H1 (cell line): ENCODE data around the gene AGPAT4.

ENCODE experiments used
- ATF3 ChIP-seq: IDR thresholded peaks from 2 replicates; pipeline ENCODE4 v1.6.1; 2011; ENCODE audit warnings: low read depth, mild to moderate bottlenecking, low read length; ENCODE audit not compliant: insufficient read depth
- CEBPB ChIP-seq: IDR thresholded peaks from 2 replicates; pipeline ENCODE4 v1.6.1; 2012; ENCODE audit warnings: low read depth, low read length
- CREB1 ChIP-seq: IDR thresholded peaks from 2 replicates; pipeline ENCODE4 v1.6.1; 2012; ENCODE audit warnings: inconsistent platforms
- CTCF ChIP-seq, 3 experiments: IDR thresholded peaks; 1 replicate in 2 of 3; 2 replicates in 1 of 3; pipeline versions ENCODE4 v1.5.1 to v1.6.1; 2011; ENCODE audit warnings: low read length in 3 of 3, mild to moderate bottlenecking in 3 of 3, inconsistent platforms in 2 of 3, low read depth in 1 of 3, moderate library complexity in 1 of 3; ENCODE audit not compliant: insufficient read depth in 1 of 3; ENCODE audit errors: control extremely low read depth in 1 of 3
- EGR1 ChIP-seq: IDR thresholded peaks from 2 replicates; pipeline ENCODE4 v1.6.1; 2011; ENCODE audit warnings: low read depth, low read length, borderline replicate concordance
- MAFK ChIP-seq: IDR thresholded peaks from 2 replicates; pipeline ENCODE4 v1.6.1; 2012; ENCODE audit warnings: low read depth, mild to moderate bottlenecking, improper control_type of control experiment, low read length
- POLR2A ChIP-seq, 2 experiments: IDR thresholded peaks; 1 replicate in 1 of 2; 2 replicates in 1 of 2; pipeline ENCODE4 v1.6.1; 2011; ENCODE audit warnings: low read depth in 2 of 2, low read length in 2 of 2, mild to moderate bottlenecking in 2 of 2; ENCODE audit errors: control extremely low read depth in 1 of 2
- POLR2AphosphoS5 ChIP-seq: IDR thresholded peaks from 2 replicates; pipeline ENCODE4 v1.6.1; 2011; ENCODE audit warnings: low read depth, low read length
- SIN3A ChIP-seq, 2 experiments: IDR thresholded peaks in 1 of 2; conservative IDR thresholded peaks in 1 of 2; 2 replicates each; pipeline ENCODE4 v1.6.1; 2011 to 2012; ENCODE audit warnings: low read length in 2 of 2, improper control_type of control experiment in 1 of 2, low read depth in 1 of 2, mild to moderate bottlenecking in 1 of 2
- SUZ12 ChIP-seq: fragments of 200-600 bp; sonication (generic); IDR thresholded peaks from 2 replicates; pipeline ENCODE4 v1.6.1; 2012; ENCODE audit warnings: mild to moderate bottlenecking, inconsistent platforms, low read length, moderate library complexity, mixed read lengths

GRCh38 chr6:161281092-161281491 lies 7.2 kb upstream of the AGPAT4 start:
- TF ChIP-seq SUZ12 = no peak
- TF ChIP-seq CTCF (IDR thresholded peaks at IDR 0.05; ENCODE audit: control extremely low read depth in 1 of 3, insufficient read depth in 1 of 3, low read depth in 1 of 3, low read length in 3 of 3) = no peak
- TF ChIP-seq POLR2AphosphoS5 = no peak
- no peak for TF ChIP-seq EGR1
- TF ChIP-seq POLR2A (IDR thresholded peaks at IDR 0.05; ENCODE audit: control extremely low read depth in 1 of 2, low read depth in 2 of 2, low read length in 2 of 2) = no peak
- no peak for TF ChIP-seq CREB1
- no peak for TF ChIP-seq SIN3A (conservative IDR thresholded peaks at IDR 0.05 in 1 of 2, IDR thresholded peaks at IDR 0.05 in 1 of 2; ENCODE audit: low read depth in 1 of 2, low read length in 2 of 2)
- TF ChIP-seq ATF3 = no peak
- TF ChIP-seq MAFK = no peak
- TF ChIP-seq CEBPB = no peak
